Keratinocyte (primary cell): ENCODE results near the gene RGS6. TPM values are rescaled to one million over a fixed set of nuclear protein-coding genes. Genes with fewer than 3 reads are reported as not detected.

Source experiments
- DNase-seq: peaks from one replicate; pipeline ENCODE4 v3.0.0-alpha.2; 2011; ENCODE audit warnings: low read depth, missing footprints, low spot score
- FAIRE-seq: peaks from 2 replicates; lab custom pipeline; 2011; peaks lifted over from hg19 to GRCh38; lab: Jason Lieb, UNC
- H2AFZ ChIP-seq: 2 replicates; pipeline ENCODE4 v1.6.0; 2012; ENCODE audit warnings: low read length, control low read depth, inconsistent platforms; ENCODE audit not compliant: control insufficient read depth
- H3K27ac ChIP-seq: 2 replicates; pipeline ENCODE4 v1.5.1; 2011; ENCODE audit warnings: low read length; ENCODE audit not compliant: control insufficient read depth, insufficient read depth
- H3K27me3 ChIP-seq: 3 replicates; pipeline ENCODE4 v1.6.0; 2011; ENCODE audit warnings: low read length; ENCODE audit not compliant: control insufficient read depth, insufficient read depth; ENCODE audit errors: extremely low read depth
- H3K36me3 ChIP-seq, 2 experiments: 2 replicates in 1 of 2; 3 replicates in 1 of 2; pipeline ENCODE4 v1.5.1; 2011; ENCODE audit warnings: low read length in 2 of 2, mild to moderate bottlenecking in 1 of 2; ENCODE audit not compliant: control insufficient read depth in 2 of 2, insufficient read depth in 2 of 2; ENCODE audit errors: extremely low read depth in 1 of 2
- H3K4me1 ChIP-seq: 3 replicates; pipeline ENCODE4 v1.5.1; 2011; ENCODE audit warnings: low read length; ENCODE audit not compliant: control insufficient read depth, insufficient read depth; ENCODE audit errors: extremely low read depth
- H3K4me2 ChIP-seq: 3 replicates; pipeline ENCODE4 v1.6.0; 2011; ENCODE audit warnings: low read depth, low read length; ENCODE audit not compliant: control insufficient read depth, insufficient read depth; ENCODE audit errors: extremely low read depth
- H3K4me3 ChIP-seq, 3 experiments: fragments of 200-600 bp in 1 of 3; sonication (generic) in 1 of 3; 2 replicates in 2 of 3; 3 replicates in 1 of 3; pipeline ENCODE4 v1.5.1; 2011 to 2016; ENCODE audit warnings: low read length in 3 of 3, mild to moderate bottlenecking in 3 of 3, control low read depth in 2 of 3, inconsistent platforms in 1 of 3, low read depth in 1 of 3, mixed read lengths in 1 of 3, mixed run types in 1 of 3, moderate library complexity in 1 of 3; ENCODE audit not compliant: control insufficient read depth in 2 of 3, insufficient read depth in 2 of 3; ENCODE audit errors: extremely low read depth in 1 of 3
- H3K79me2 ChIP-seq: 2 replicates; pipeline ENCODE4 v1.6.0; 2012; ENCODE audit warnings: low read length; ENCODE audit not compliant: control insufficient read depth, insufficient read depth
- H3K9ac ChIP-seq: 3 replicates; pipeline ENCODE4 v1.6.0; 2011; ENCODE audit warnings: low read length; ENCODE audit not compliant: control insufficient read depth, insufficient read depth; ENCODE audit errors: extremely low read depth
- H3K9me1 ChIP-seq: 3 replicates; pipeline ENCODE4 v1.6.0; 2011; ENCODE audit warnings: low read length; ENCODE audit not compliant: control insufficient read depth, insufficient read depth; ENCODE audit errors: extremely low read depth
- H3K9me3 ChIP-seq: 2 replicates; pipeline ENCODE4 v1.5.1; 2012; ENCODE audit warnings: low read depth, low read length; ENCODE audit not compliant: control insufficient read depth
- H4K20me1 ChIP-seq: 3 replicates; pipeline ENCODE4 v1.6.0; 2011; ENCODE audit warnings: low read length; ENCODE audit not compliant: control insufficient read depth, insufficient read depth; ENCODE audit errors: extremely low read depth
- CTCF ChIP-seq, 3 experiments: IDR thresholded peaks in 1 of 3; conservative IDR thresholded peaks in 1 of 3; optimal IDR thresholded peaks in 1 of 3; 2 replicates in 2 of 3; 3 replicates in 1 of 3; pipeline versions ENCODE3 to v1.5.1; 2011; ENCODE audit warnings: low read length in 3 of 3, mild to moderate bottlenecking in 3 of 3, moderate library complexity in 2 of 3, control low read depth in 1 of 3, inconsistent platforms in 1 of 3; ENCODE audit not compliant: insufficient read depth in 2 of 3; ENCODE audit errors: extremely low read depth in 1 of 3
- EZH2 ChIP-seq: IDR thresholded peaks from one replicate; pipeline ENCODE4 v1.6.1; 2012; ENCODE audit warnings: inconsistent platforms, mild to moderate bottlenecking, low read length, moderate library complexity
- dilution Hi-C: fragments of 300-500 bp; cut with MboI; formaldehyde crosslinking; loops from one replicate; pipeline ENCODE4 v1.7.0; 2020; ENCODE audit warnings: low sequenced_read_pairs; ENCODE audit not compliant: extremely low pct_ligation_motif_present
- polyA plus RNA-seq, 5 experiments: library from polyadenylated mRNA; depleted of rRNA in 3 of 5; stranded (reverse) in 3 of 5; stranded (forward) in 1 of 5; unstranded in 1 of 5; fragments of >200 nt; gene quantifications; 1 replicate in 1 of 5; 2 replicates in 3 of 5; 3 replicates in 1 of 5; pipeline versions ENCODE4 v1.2.1 to v1.2.3, GENCODE V29; 2011 to 2012; ENCODE audit warnings: missing spikeins in 2 of 5, low read depth in 1 of 5, low replicate concordance in 1 of 5

RGS6 gene
- polyA plus RNA-seq, 1 donor (not counting 4 experiments of a cell fraction or from before 2014, with no cell fraction given) = not detected

GRCh38 chr14:72254937-72255472 lies 322.8 kb downstream of the RGS6 start:
- Histone ChIP-seq H3K9me1 (no peaks in the 10 kb centered on the region), H2AFZ (no peak overlapping the region), H3K4me2 (no peak overlapping the region), H3K9ac (no peak overlapping the region), H3K4me1 (no peaks in the 10 kb centered on the region), H3K4me3 (no peak overlapping the region), H3K27ac (no peak overlapping the region), H3K9me3 (no peaks in the 10 kb centered on the region), H3K79me2 (no peaks in the 10 kb centered on the region), H3K27me3 (no peaks in the 10 kb centered on the region), H4K20me1 (no peaks in the 10 kb centered on the region), H3K36me3 (no peaks in the 10 kb centered on the region)
- DNase-seq (no peak), FAIRE-seq (no peak)
- dilution Hi-C loops = no loop called here
- TF ChIP-seq CTCF (optimal IDR thresholded peaks at IDR 0.05 in 1 of 3, IDR thresholded peaks at IDR 0.05 in 1 of 3, conservative IDR thresholded peaks at IDR 0.05 in 1 of 3; ENCODE audit: extremely low read depth in 1 of 3, insufficient read depth in 2 of 3, low read length in 3 of 3) = no peak
- no peak for TF ChIP-seq EZH2

- H3K27me3 ChIP-seq = no peaks in the 10 kb centered on the region
- FAIRE-seq = no peak
- TF ChIP-seq CTCF (optimal IDR thresholded peaks at IDR 0.05 in 1 of 3, IDR thresholded peaks at IDR 0.05 in 1 of 3, conservative IDR thresholded peaks at IDR 0.05 in 1 of 3; ENCODE audit: extremely low read depth in 1 of 3, insufficient read depth in 2 of 3, low read length in 3 of 3) = no peak
- TF ChIP-seq EZH2 = no peak
- no peaks in the 10 kb centered on the region for H3K79me2 ChIP-seq
- no peaks in the 10 kb centered on the region for H3K9me1 ChIP-seq
- no peak overlapping the region for H2AFZ ChIP-seq
- no peaks in the 10 kb centered on the region for H3K36me3 ChIP-seq
- H3K9me3 ChIP-seq = no peaks in the 10 kb centered on the region
- dilution Hi-C loops = no loop called here
- no peak overlapping the region for H3K4me2 ChIP-seq
- no peak overlapping the region for H3K27ac ChIP-seq
- H3K4me1 ChIP-seq = no peaks in the 10 kb centered on the region
- no peak for DNase-seq
- H4K20me1 ChIP-seq = no peaks in the 10 kb centered on the region
- H3K4me3 ChIP-seq = no peak overlapping the region
- no peak overlapping the region for H3K9ac ChIP-seq
Observed at GRCh38 chr14:72256055-72256454, 323.8 kb downstream of the RGS6 start.
